ENCODE results near the gene RSL24D1. TPM values are rescaled to one million over a fixed set of nuclear protein-coding genes. Genes with fewer than 3 reads are reported as not detected.

RSL24D1 gene
- total and polyA plus RNA-seq, 2 of the 13 experiments (the other 11 are each of a cell fraction or from before 2014, with no cell fraction given): 58.8 to 100.0 TPM

DNA sequence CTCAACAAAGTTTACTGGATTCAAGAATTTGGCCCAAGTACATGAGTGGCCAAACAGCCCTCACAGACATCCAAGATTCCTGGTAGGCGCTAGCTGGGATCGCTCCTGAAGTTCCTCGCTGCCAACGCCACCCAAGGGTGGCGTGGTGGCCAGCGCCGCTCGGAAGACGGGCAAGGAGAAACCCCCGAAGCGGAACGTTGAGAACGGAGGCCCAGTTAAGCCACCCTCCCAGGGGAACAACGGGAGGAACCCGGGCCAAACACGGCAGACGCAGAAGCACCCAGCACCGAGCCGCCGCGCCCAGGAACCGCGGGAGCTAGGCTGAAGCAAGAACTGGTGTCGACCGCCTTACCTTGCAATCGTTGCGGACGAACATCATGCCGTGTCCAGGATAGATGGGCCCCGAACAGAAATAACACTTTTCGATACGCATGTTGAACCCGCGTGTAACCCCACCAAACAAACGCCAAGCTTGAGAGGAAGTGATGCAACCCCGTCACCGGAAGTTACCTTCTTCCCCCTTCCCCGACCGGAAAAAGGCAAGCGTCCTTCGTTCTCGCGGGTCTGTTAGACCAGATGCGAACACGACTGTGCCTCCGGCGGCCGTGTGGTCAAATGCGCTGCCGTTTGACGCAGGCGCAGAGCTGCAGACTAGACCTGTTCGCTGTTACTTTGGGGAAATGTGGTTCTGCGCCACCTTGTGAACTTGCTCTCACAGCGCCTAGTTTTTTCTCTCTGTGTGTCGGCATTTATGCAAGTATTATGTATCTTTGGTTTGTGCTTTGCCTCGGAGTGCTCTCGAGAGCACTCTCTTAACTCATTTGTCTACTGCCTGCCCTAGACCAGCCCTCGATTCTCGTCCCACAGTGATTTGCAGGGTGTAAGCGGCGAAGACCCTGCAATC, at the start of gene RSL24D1 (continued):
- TF ChIP-seq, protein P1, sequence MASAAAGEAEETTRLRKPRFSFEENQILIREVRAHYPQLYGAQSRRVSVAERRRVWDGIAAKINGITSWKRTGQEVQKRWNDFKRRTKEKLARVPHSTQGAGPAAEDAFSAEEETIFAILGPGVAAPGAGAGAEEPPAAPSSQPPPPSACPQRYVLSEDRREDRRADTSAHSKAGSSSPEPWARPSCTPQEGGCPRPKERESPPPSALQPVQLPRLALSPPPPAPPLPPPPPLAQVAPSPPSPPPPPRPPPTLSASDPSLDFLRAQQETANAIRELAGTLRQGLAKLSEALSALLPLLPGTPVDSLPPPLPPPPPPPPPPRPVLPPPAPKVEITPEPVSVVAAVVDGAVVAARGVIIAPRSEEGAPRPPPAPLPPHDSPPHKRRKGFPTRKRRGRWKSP (CRISPR knock-in tag; IDR thresholded peaks at IDR 0.05): peak; percentile 86
- TF ChIP-seq ZNF34 (CRISPR knock-in tag; IDR thresholded peaks at IDR 0.05; ENCODE audit: borderline replicate concordance) (0 out of 2 replicates have a peak, but pooled peaks have one; percentile 61), HIVEP1 (CRISPR knock-in tag; IDR thresholded peaks at IDR 0.05) (no peak), KLF16 (CRISPR knock-in tag; IDR thresholded peaks at IDR 0.05) (peak in 1 of 2 experiments; percentile 66; a peak in 2 of 4 replicates), REXO4 (CRISPR knock-in tag; IDR thresholded peaks at IDR 0.05; ENCODE audit: borderline replicate concordance) (no peak), ONECUT2 (CRISPR knock-in tag; IDR thresholded peaks at IDR 0.05) (no peak), ZNF383 (CRISPR knock-in tag; IDR thresholded peaks at IDR 0.05; ENCODE audit: borderline replicate concordance) (no peak), HOXA7 (CRISPR knock-in tag; IDR thresholded peaks at IDR 0.05) (no peak), ZBTB25 (CRISPR knock-in tag; IDR thresholded peaks at IDR 0.05) (peak; percentile 55; the same call in 1 of the 2 replicates), MBD4 (IDR thresholded peaks at IDR 0.05; ENCODE audit: borderline replicate concordance, low read length) (no peak), GATAD2A (CRISPR knock-in tag; IDR thresholded peaks at IDR 0.05) (peak; percentile 61; the same call in 1 of the 2 replicates), ZFP36L2 (CRISPR knock-in tag; IDR thresholded peaks at IDR 0.05) (no peak; the same call in 1 of the 2 replicates), IKZF5 (CRISPR knock-in tag; IDR thresholded peaks at IDR 0.05) (peak; percentile 46), THAP11 (CRISPR knock-in tag; IDR thresholded peaks at IDR 0.05) (peak; percentile 91), RFX5 (IDR thresholded peaks at IDR 0.05; ENCODE audit: low read depth, low read length) (no peak), ZNF75D (CRISPR knock-in tag; IDR thresholded peaks at IDR 0.05; ENCODE audit: borderline replicate concordance) (no peak), ZNF678 (CRISPR knock-in tag; IDR thresholded peaks at IDR 0.05) (0 out of 2 replicates have a peak, but pooled peaks have one; percentile 85), ZNF616 (CRISPR knock-in tag; IDR thresholded peaks at IDR 0.05; ENCODE audit: low read depth) (no peak), ZNF224 (CRISPR knock-in tag; IDR thresholded peaks at IDR 0.05) (peak; percentile 88; the same call in 1 of the 2 replicates)
- TF ChIP-seq, protein P2, sequence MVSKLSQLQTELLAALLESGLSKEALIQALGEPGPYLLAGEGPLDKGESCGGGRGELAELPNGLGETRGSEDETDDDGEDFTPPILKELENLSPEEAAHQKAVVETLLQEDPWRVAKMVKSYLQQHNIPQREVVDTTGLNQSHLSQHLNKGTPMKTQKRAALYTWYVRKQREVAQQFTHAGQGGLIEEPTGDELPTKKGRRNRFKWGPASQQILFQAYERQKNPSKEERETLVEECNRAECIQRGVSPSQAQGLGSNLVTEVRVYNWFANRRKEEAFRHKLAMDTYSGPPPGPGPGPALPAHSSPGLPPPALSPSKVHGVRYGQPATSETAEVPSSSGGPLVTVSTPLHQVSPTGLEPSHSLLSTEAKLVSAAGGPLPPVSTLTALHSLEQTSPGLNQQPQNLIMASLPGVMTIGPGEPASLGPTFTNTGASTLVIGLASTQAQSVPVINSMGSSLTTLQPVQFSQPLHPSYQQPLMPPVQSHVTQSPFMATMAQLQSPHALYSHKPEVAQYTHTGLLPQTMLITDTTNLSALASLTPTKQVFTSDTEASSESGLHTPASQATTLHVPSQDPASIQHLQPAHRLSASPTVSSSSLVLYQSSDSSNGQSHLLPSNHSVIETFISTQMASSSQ (IDR thresholded peaks at IDR 0.05; ENCODE audit: low read depth): no peak
- TF ChIP-seq, protein P2 (CRISPR knock-in tag; IDR thresholded peaks at IDR 0.05; ENCODE audit: borderline replicate concordance): no peak; the same call in 1 of the 2 replicates

Measured in HepG2 (cell line).